ENCODE results near the gene CYSLTR2.
"Not testable (repeated sequence)": the region's sequence is repeated elsewhere in the genome, so short reads cannot be mapped to it uniquely, and the experiment has no call there.

The CYSLTR2 gene

DNA sequence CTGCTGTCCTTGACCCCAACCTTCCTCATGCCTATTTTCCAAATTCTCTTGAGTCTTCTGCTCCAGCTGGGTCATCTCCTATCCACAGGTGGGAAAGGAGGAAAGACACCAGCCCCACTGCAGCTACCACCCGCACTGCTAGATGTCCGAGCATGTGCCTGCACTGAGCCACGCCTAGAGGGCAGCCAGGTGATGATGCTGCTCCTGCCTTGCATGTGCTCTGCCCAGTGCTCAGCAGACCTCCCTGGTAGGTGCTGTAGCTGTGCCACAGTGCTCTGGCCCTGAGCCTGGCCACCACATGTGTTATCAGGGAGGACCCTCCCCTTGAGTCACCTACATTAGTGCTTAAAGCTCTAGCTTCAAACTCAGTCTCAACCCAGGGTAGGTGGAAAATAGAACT lies 6.9 kb upstream of the CYSLTR2 start:
- no peak for DNase-seq

GRCh38 chr13:48647625-48648024 lies 6.1 kb upstream of the CYSLTR2 start:
- no peak for DNase-seq

GRCh38 chr13:48648446-48648845 lies 5.3 kb upstream of the CYSLTR2 start:
- no peak for DNase-seq

- no peak for DNase-seq
These were observed 768 bp upstream of the CYSLTR2 start for GRCh38 chr13:48652851-48653471.

DNA sequence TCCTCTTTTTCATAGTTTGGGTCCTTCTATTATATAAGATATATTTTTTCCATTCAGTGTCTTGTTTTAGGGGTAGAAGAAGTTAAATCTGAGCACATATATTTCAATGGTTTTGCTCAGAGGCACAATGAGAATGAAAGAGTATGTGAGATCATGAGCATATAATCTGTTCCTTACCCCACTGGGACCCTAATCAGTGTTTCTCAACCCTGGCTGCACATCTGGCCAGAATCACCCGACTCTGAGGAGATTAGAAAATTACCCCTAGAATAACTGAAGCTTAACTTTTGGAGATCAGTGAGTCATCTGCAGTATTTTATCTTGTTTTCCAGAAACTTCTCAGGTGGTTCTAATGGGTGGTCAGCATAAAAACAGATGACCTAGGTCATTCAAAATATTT lies 782 bp downstream of the CYSLTR2 start:
- DNase-seq, result no peak

DNA sequence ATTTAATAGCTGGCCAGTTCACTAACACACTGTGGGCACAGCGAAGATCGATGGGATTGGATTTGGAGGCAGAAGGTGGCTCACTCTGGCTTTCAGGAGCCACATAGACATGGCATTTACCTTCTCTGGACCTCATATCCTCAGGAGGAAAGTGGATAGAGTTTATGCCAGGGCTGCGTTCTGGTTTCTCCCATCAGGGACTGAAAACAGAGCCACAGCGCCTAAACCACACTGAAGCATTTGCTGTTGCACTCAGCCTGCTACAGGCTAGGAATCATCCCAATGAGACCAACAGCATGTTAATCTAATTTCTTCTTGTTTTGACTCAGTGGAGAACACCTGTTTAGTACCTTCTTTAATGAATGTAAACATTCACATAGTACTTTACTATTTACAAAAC lies 1.6 kb downstream of the CYSLTR2 start:
- DNase-seq, result no peak

- no peak for DNase-seq
These were observed 2.9 kb downstream of the CYSLTR2 start for GRCh38 chr13:48656608-48657007.

GRCh38 chr13:48660361-48661076 lies 6.8 kb downstream of the CYSLTR2 start:
- DNase-seq, result no peak

GRCh38 chr13:48661107-48661506 lies 7.4 kb downstream of the CYSLTR2 start:
- DNase-seq, result no peak

DNA sequence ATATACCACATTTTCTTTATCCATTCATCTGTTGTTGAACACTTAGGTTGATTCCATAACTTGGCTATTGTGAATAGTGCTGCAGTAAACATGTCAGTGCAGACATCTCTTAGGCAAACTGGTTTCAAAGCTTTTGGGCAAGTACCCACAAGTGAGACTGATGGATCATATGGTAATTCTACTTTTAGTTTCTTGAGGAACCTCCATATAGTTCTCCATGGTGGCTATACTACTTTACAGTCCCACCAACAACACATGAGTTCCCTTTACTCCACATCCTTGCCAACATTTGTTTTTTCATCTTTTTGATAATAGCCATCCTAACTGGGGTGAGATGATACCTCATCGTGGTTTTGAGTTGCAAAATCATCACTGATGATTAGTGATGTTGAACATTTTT lies 8.5 kb downstream of the CYSLTR2 start:
- no peak for DNase-seq

DNA sequence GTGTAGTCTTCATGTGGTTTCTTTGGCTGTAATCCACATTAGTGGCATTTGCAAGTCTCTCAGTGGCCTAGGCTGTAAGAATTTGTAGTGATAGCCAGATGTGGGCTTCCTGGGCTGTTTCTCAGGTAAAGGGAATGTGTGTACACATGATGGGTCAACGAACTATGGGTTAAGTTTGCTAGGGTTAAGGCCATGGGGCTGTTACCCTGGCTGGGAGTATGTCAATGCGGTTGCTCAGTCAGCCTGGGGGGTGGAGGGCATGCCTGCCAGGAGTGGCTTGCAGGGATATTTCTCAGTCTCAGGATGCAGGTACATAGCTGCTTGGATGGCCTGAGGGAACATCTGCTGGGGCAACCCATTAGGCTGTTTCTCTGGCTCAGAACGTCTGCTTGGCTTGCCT lies 13.4 kb downstream of the CYSLTR2 start:
- DNase-seq, result no peak

DNA sequence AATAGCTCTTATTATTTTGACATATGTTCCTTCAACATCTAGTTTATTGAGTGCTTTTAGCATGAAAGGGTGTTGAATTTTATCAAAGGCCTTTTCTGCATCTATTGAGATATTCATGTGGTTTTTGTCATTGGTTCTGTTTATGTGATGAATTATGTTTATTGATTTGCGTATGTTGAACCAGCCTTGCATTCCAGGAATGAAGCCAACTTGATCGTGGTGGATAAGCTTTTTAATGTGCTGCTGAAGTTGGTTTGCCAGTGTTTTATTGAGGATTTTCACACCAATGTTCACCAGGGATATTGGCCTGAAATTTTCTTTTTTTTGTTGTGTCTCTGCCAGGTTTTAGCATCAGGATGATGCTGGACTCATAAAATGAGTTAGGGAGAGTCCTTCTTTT lies 17.7 kb downstream of the CYSLTR2 start:
- not testable (repeated sequence) for DNase-seq

- no peak for DNase-seq
These were observed 21.5 kb downstream of the CYSLTR2 start for GRCh38 chr13:48675247-48675646.

GRCh38 chr13:48678316-48678715 lies 24.6 kb downstream of the CYSLTR2 start:
- no peak for DNase-seq

DNA sequence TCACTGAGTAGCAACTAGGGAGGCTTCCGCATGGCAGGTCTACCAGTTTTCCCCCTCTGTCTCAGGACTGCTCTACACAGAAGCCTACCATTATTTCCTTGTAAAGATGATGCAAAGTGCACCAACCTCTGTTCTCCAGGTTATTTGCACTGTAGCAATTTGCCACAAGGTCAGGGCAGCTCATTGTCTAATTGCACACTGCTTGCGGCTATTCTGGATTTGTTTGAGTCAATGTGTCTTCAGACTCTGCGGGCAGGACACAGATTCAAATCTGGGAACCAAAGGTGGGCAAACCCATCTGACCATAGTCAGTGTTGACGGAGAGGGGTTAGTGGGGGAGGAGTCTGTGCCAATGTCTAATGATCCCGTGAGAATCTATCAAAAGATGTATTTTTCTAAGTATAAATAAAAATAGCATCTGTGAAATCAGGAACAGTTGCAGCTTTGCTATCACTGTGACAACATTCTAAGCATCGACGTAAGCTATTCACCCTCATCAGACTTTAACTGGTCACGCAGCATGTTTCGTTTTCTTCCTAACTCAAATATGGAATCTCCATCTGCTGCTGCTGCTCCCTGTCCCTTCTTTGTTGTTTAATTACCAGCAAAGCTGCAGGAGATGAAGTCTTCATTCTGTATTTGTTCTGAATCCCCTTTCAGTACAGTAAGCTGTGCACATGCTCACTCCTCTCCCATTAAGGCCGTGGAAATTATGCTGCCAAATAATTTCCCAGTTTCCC lies 26.4 kb downstream of the CYSLTR2 start:
- DNase-seq, result no peak

DNA sequence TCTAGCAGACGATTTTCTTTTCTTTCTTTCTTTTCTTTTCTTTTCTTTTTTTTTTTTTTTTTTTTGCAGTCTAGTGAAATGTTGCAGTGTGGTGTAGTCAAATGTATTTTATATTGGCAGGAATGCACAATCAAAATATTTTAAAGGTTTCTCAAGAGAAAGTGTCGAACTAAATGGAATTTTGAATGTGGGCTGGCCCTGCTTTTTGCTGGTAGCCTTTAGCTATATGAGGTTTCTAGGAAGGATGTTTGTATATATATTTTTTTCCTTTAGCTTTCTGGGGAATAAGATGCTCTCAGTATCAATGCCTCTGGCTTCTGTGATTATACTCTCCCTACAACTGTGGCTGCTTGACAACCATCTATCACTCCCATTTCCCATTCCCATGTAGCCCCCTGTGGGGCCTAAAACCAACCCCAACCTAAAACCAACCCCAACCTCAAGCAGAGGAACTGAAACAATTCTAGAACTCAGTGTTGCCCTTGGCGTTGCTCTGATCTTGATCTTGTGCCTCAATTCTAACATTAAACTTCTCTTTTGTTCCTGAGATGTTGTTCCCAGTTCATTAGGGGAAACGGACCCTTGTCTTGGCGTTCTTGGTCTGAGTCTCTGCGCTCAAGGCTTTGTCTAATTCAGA lies 27.1 kb downstream of the CYSLTR2 start:
- no peak for DNase-seq

DNA sequence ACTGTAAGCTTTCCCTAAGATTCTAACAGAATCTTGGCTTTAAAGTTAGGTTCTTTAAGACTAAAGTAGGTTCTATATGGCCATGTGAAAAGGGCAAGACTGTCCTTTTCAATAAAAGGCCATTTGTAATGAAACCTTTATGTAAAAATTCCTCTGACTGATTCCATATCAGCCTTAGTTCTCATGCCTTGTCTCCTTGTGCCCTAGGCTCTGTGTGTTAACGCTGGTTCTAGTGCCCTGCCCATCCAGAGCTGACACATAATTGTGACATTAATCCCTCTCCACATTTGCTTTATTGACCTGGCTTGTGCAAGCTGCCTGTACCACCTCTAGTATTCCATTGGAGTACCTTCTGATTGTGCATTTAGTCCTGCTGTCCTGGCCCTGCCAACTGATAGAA lies 28.2 kb downstream of the CYSLTR2 start:
- DNase-seq, result no peak

DNA sequence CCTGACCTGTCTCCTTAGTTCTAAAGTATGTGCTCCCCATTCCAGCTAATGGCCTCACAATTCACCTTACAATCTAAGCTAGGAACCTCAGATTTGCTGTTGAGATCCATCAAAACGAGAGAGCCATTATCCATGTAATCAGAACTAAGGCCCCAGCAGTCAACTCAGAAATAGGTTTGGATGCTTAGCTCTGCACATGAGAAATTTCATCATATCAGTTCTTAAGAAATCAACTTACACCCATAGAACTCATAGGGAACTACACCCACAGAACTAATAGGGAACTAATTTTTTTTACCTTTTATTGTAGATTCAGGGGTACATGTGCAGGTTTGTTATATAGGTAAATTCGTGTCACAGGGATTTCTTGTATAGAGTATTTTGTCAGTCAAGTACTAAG lies 28.7 kb downstream of the CYSLTR2 start:
- no peak for DNase-seq

- DNase-seq, result no peak
These were observed 33.0 kb downstream of the CYSLTR2 start for GRCh38 chr13:48686636-48687210.

- DNase-seq, result no peak
These were observed 33.5 kb downstream of the CYSLTR2 start for GRCh38 chr13:48687249-48687648.

DNA sequence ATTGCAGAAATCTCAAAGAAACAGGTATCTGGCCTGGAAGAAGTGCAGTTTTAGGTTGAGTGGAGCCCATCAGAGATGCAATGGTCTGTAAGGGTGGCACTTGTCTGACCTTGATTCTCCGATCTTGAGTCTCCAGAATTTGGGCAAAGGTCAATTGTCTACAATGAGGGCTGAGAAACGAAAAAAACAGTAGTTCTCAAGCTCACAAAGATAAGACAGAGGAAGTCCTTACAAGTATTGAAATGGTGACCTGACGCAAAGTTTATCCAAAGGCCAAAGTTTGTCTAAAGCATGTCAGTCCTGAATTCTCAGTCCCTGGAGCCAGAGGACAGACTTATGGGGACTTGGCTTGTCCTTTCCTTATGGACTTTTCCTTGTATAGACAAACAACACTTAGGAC lies 40.3 kb downstream of the CYSLTR2 start:
- DNase-seq, result no peak

DNA sequence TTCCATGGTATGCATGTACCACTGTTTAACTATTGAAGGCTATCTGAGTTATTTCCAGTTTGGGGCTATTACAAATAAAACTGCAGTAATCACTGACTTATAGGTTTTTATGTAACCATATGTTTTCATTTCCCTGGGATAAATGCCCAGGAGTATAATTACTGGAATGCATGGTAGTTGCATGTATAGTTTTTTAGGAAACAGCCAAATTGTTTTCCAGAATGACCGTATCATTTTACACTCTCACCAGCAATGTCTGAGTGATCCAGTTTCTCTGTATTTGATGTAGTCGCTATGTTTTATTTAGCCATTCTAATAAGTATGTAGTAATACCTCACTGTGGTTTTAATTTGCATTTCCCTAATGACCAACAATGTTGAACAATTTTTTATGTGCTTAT lies 42.0 kb downstream of the CYSLTR2 start:
- no peak for DNase-seq

- DNase-seq, result not testable (repeated sequence)
These were observed 42.9 kb downstream of the CYSLTR2 start for GRCh38 chr13:48696676-48697075.
